Measurements from ENCODE around the gene CNOT3. TPM values are rescaled to one million over a fixed set of nuclear protein-coding genes. Genes with fewer than 3 reads are reported as not detected.
A peak's percentile ranks its signal among the peaks of the same experiment; 100 is the strongest.

Gene CNOT3
- total and polyA plus RNA-seq, 2 of the 13 experiments (the other 11 are each of a cell fraction or from before 2014, with no cell fraction given) = 4.3 to 5.8 TPM

- peak; percentile 44; the same call in 1 of the 2 replicates for TF ChIP-seq JUNB (CRISPR knock-in tag; IDR thresholded peaks at IDR 0.05; ENCODE audit: borderline replicate concordance)
- TF ChIP-seq NFKBIZ (CRISPR knock-in tag; IDR thresholded peaks at IDR 0.05) = peak; percentile 73; the same call in 1 of the 2 replicates
- TF ChIP-seq ZNF557 (CRISPR knock-in tag; IDR thresholded peaks at IDR 0.05) = peak; percentile 72; the same call in 1 of the 2 replicates
- TF ChIP-seq ZNF230 (CRISPR knock-in tag; IDR thresholded peaks at IDR 0.05) = peak; percentile 96
- TF ChIP-seq ELF3 (CRISPR knock-in tag; IDR thresholded peaks at IDR 0.05) = peak; percentile 81
- TF ChIP-seq CENPBD1 (CRISPR knock-in tag; IDR thresholded peaks at IDR 0.05; ENCODE audit: borderline replicate concordance, low read depth) = no peak
- 0 out of 2 replicates have a peak, but pooled peaks have one; percentile 86 for TF ChIP-seq ZNF44 (CRISPR knock-in tag; IDR thresholded peaks at IDR 0.05)
- TF ChIP-seq FOXJ3 (CRISPR knock-in tag; IDR thresholded peaks at IDR 0.05; ENCODE audit: borderline replicate concordance) = no peak
- TF ChIP-seq HDAC2 (CRISPR knock-in tag; IDR thresholded peaks at IDR 0.05) = peak; percentile 89
- no peak for TF ChIP-seq CHCHD3 (CRISPR knock-in tag; IDR thresholded peaks at IDR 0.05)
- peak; percentile 65; the same call in 1 of the 2 replicates for TF ChIP-seq ZNF704 (CRISPR knock-in tag; IDR thresholded peaks at IDR 0.05; ENCODE audit: borderline replicate concordance)
- peak; percentile 75 to 87 for TF ChIP-seq POLR2A (IDR thresholded peaks at IDR 0.05; ENCODE audit: insufficient read depth in 1 of 2, low read depth in 2 of 2, low read length in 2 of 2)
- TF ChIP-seq ZBTB7A (CRISPR knock-in tag; IDR thresholded peaks at IDR 0.05) = no peak
- peak; percentile 83; the same call in 2 of the 3 replicates for TF ChIP-seq MXI1 (IDR thresholded peaks at IDR 0.05; ENCODE audit: borderline replicate concordance, low read depth, low read length)
- TF ChIP-seq LRRFIP1 (CRISPR knock-in tag; conservative IDR thresholded peaks at IDR 0.05) = no peak
- no peak for TF ChIP-seq ARHGAP35 (CRISPR knock-in tag; IDR thresholded peaks at IDR 0.05; ENCODE audit: borderline replicate concordance)
- TF ChIP-seq AHR (CRISPR knock-in tag; IDR thresholded peaks at IDR 0.05) = no peak
- no peak for TF ChIP-seq IKZF1 (IDR thresholded peaks at IDR 0.05)
- TF ChIP-seq GATAD2A (CRISPR knock-in tag; IDR thresholded peaks at IDR 0.05) = peak; percentile 57
- peak; percentile 99 for TF ChIP-seq GMEB1 (CRISPR knock-in tag; IDR thresholded peaks at IDR 0.05; ENCODE audit: borderline replicate concordance)
- TF ChIP-seq ZNF280B (CRISPR knock-in tag; IDR thresholded peaks at IDR 0.05; ENCODE audit: borderline replicate concordance) = peak; percentile 87; the same call in 1 of the 2 replicates
- no peak for TF ChIP-seq CC2D1A (CRISPR knock-in tag; IDR thresholded peaks at IDR 0.05)
- peak; percentile 77 for TF ChIP-seq CBX1 (IDR thresholded peaks at IDR 0.05; ENCODE audit: low read depth)
Observed at GRCh38 chr19:54115109-54116063, 22.2 kb upstream of the CNOT3 start, which contains the start of the genes PRPF31 and TFPT (continued).

Data from HepG2 (cell line).